Measurements from ENCODE around the gene MSL2. TPM values are rescaled to one million over a fixed set of nuclear protein-coding genes. Genes with fewer than 3 reads are reported as not detected.
"Not testable (repeated sequence)": the region's sequence is repeated elsewhere in the genome, so short reads cannot be mapped to it uniquely, and the experiment has no call there.

Gene MSL2
- polyA plus RNA-seq, 1 experiment: 9.1 TPM

- TF ChIP-seq, protein P1, sequence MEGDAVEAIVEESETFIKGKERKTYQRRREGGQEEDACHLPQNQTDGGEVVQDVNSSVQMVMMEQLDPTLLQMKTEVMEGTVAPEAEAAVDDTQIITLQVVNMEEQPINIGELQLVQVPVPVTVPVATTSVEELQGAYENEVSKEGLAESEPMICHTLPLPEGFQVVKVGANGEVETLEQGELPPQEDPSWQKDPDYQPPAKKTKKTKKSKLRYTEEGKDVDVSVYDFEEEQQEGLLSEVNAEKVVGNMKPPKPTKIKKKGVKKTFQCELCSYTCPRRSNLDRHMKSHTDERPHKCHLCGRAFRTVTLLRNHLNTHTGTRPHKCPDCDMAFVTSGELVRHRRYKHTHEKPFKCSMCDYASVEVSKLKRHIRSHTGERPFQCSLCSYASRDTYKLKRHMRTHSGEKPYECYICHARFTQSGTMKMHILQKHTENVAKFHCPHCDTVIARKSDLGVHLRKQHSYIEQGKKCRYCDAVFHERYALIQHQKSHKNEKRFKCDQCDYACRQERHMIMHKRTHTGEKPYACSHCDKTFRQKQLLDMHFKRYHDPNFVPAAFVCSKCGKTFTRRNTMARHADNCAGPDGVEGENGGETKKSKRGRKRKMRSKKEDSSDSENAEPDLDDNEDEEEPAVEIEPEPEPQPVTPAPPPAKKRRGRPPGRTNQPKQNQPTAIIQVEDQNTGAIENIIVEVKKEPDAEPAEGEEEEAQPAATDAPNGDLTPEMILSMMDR (IDR thresholded peaks at IDR 0.05; ENCODE audit: low read depth, low read length): no peak
- DNase-seq (ENCODE audit: low read depth, low spot score): no peak
- no peaks in the 10 kb centered on the region for H3K9me3 ChIP-seq (ENCODE audit: control insufficient read depth, insufficient read depth, low read length)
- no peaks in the 10 kb centered on the region for H3K27me3 ChIP-seq (ENCODE audit: control insufficient read depth, insufficient read depth, low read length)
- ChIA-PET POLR2A (interaction anchor here (0.6 kb wide), 1 partner anchor 10 kb away, joined by 4 read pairs; no protein-coding TSS in a partner anchor), CTCF (no interaction called here)
- H3K4me3 ChIP-seq (ENCODE audit: low read depth, low read length): no peak overlapping the region
- no peak overlapping the region for H3K27ac ChIP-seq (ENCODE audit: low read depth, low read length)
These were observed 11.5 kb upstream of the MSL2 start for GRCh38 chr3:136207489-136208115.

- DNase-seq (ENCODE audit: low read depth, low spot score); H3K9me3 ChIP-seq (ENCODE audit: control insufficient read depth, insufficient read depth, low read length); H3K27ac ChIP-seq (ENCODE audit: low read depth, low read length); CTCF ChIA-PET; POLR2A ChIA-PET; H3K4me3 ChIP-seq (ENCODE audit: low read depth, low read length); H3K27me3 ChIP-seq (ENCODE audit: control insufficient read depth, insufficient read depth, low read length): not testable (repeated sequence)
These were observed 3.1 kb upstream of the MSL2 start for GRCh38 chr3:136199219-136199618.

DNA sequence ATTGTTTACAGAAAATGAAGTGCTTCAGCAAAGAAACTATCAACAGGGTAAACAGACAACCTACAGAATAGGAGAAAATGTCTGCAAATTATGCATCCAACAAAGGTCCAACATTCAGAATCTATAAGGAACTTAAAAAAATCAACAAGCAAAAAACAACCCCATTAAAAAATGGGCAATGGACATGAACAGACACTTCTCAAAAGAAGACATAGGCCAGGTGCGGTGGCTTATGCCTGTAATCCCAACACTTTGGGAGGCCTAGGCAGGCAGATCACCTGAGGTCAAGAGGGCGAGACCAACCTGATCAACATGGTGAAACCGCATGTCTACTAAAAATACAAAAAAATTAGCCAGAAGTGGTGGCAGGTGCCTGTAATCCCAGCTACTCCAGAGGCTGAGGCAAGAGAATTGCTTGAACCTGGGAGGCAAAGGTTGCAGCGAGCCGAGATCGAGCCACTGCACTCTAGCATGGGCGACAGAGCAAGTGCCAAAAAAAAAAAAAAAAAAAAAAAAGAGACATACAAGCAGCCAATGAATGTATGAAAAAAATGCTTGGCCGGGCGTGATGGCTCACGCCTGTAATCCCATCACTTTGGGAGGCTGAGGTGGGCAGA lies 2.4 kb upstream of the MSL2 start:
- CTCF ChIA-PET: interaction anchor here (0.7 kb wide), 1 partner anchor 554 kb away, joined by 3 read pairs; the partner anchor contains the start of gene STAG1
- H3K4me3 ChIP-seq (ENCODE audit: low read depth, low read length); DNase-seq (ENCODE audit: low read depth, low spot score); H3K9me3 ChIP-seq (ENCODE audit: control insufficient read depth, insufficient read depth, low read length); H3K27ac ChIP-seq (ENCODE audit: low read depth, low read length); POLR2A ChIA-PET; H3K27me3 ChIP-seq (ENCODE audit: control insufficient read depth, insufficient read depth, low read length): not testable (repeated sequence)

GRCh38 chr3:136197159-136197793 lies 1.1 kb upstream of the MSL2 start:
- Histone ChIP-seq H3K27me3 (ENCODE audit: control insufficient read depth, insufficient read depth, low read length) (no peaks in the 10 kb centered on the region), H3K4me3 (ENCODE audit: low read depth, low read length) (peak overlapping the region; percentile 90), H3K9me3 (ENCODE audit: control insufficient read depth, insufficient read depth, low read length) (peaks cover 6% of the 10 kb centered on the region), H3K27ac (ENCODE audit: low read depth, low read length) (peak overlapping the region; percentile 99)
- ChIA-PET POLR2A (interaction anchor here (0.6 to 2.1 kb wide), 12 partner anchors 11 to 555 kb away, joined by 3 to 34 read pairs (median 4); partner anchors contain the start of gene STAG1), CTCF (interaction anchor here (0.5 to 1.6 kb wide), 13 partner anchors 10 to 1665 kb away, joined by 3 to 13 read pairs (median 4); partner anchors contain the start of gene STAG1)
- DNase-seq (ENCODE audit: low read depth, low spot score): no peak
- TF ChIP-seq, protein P1 (IDR thresholded peaks at IDR 0.05; ENCODE audit: low read depth, low read length): no peak

DNA sequence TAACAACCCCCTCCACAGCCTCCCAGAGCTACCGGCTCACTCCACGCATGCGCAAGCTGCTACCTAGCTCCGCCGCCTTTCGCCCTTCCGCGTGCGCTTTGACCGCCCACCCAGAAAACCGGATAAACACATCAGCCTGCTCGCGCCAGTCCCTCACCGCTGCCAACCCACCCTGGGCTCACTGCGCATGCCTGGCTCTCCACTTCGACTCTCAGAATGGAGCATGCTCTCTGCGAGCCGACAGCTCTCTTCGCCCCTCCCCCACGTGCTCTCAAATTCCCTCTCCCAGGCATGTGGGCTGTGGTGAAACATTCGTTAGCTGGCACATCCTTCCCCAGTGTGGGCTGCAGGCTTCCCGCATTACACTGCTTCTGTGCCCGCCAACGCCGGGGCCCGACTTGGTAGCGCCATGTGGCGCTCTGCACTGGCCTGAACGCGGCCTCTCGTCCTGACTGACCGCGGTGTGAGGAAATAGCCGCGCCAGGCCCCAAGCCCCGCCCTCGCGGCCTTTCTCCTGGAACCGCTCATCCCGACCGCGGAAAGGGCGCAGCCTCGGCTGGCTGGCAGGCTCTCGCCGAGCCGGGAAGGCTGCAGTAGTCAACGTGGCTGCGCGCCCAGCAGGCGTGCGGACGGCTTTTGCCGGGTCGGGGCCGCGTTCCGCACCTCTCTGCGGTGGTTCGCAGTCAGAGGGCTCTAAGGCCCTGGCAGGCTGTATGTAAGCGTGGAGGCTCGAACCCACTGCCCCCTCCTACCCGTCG lies 445 bp upstream of the MSL2 start:
- POLR2A ChIA-PET: interaction anchor here (0.5 to 2.1 kb wide), 33 partner anchors 14 to 1671 kb away, joined by 3 to 34 read pairs (median 5); partner anchors contain the start of genes NCK1, PPP2R3A and STAG1
- TF ChIP-seq, protein P1 (IDR thresholded peaks at IDR 0.05; ENCODE audit: low read depth, low read length): no peak
- H3K27me3 ChIP-seq (ENCODE audit: control insufficient read depth, insufficient read depth, low read length): no peaks in the 10 kb centered on the region
- H3K4me3 ChIP-seq (ENCODE audit: low read depth, low read length): peak overlapping the region; percentile 90
- H3K9me3 ChIP-seq (ENCODE audit: control insufficient read depth, insufficient read depth, low read length): peaks cover 6% of the 10 kb centered on the region
- H3K27ac ChIP-seq (ENCODE audit: low read depth, low read length): peak overlapping the region; percentile 99
- CTCF ChIA-PET: interaction anchor here (0.5 to 1.6 kb wide), 8 partner anchors 14 to 836 kb away, joined by 3 to 13 read pairs (median 4); partner anchors contain the start of gene STAG1
- peak; percentile 100 for DNase-seq (ENCODE audit: low read depth, low spot score)
